ENCODE data around the gene USP7. TPM values are rescaled to one million over a fixed set of nuclear protein-coding genes. Genes with fewer than 3 reads are reported as not detected.

USP7 gene
- total RNA-seq, 4 donors from 2014 or later, result 58.8 to 94.3 (median 82.4) TPM

DNA sequence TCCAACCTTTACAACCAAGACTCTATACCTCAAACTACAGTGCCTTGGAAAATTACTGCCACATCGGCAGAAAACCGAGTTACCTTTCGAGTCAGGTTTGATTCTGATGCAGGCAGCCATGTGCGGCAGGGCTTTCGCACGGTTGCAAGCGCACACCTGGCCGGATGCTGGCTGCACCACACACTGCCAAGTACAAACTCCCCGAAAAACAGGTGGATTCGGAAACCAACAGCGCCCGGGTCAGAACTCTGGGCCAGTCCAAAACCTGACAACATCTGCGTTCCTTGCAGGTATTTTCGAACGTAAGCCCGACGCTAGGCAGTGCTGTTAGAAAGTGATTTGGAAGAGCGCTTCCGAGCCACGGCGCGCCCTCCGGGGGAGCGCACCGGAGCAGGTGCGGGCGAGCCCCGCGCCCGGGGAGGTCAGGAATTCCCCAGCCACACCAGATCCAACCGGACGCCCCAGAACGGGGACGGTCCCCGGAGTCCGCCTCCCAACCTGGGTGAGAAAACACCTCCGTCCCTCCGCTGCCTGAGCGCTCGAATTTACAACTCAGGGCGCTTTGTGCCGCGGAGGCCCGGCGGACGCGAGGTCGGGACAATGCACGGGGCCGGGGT is 1.2 kb downstream of the USP7 start:
- Histone ChIP-seq H3K4me1 (peaks cover 14 to 60% (median 43%) of the 10 kb centered on the region in 3 donors), H3K27ac (peak overlapping the region in 3 of 4 donors; percentile 79 to 92 (median 85)), H3K36me3 (no peaks in the 10 kb centered on the region), H3K4me3 (peak overlapping the region; percentile 66 to 90), H3K27me3 (no peaks in the 10 kb centered on the region), H3K9me3 (no peaks in the 10 kb centered on the region)
- WGBS, 2 donors (ENCODE audit: low coverage in 1 of 2), result 0% methylated on average over 3 to 4 of the region's 50 CpGs
- ATAC-seq, result no peak
- TF ChIP-seq POLR2A (IDR thresholded peaks at IDR 0.05) (no peak), POLR2AphosphoS5 (IDR thresholded peaks at IDR 0.05) (no peak), EP300 (IDR thresholded peaks at IDR 0.05) (no peak)
- TF ChIP-seq, protein P1, sequence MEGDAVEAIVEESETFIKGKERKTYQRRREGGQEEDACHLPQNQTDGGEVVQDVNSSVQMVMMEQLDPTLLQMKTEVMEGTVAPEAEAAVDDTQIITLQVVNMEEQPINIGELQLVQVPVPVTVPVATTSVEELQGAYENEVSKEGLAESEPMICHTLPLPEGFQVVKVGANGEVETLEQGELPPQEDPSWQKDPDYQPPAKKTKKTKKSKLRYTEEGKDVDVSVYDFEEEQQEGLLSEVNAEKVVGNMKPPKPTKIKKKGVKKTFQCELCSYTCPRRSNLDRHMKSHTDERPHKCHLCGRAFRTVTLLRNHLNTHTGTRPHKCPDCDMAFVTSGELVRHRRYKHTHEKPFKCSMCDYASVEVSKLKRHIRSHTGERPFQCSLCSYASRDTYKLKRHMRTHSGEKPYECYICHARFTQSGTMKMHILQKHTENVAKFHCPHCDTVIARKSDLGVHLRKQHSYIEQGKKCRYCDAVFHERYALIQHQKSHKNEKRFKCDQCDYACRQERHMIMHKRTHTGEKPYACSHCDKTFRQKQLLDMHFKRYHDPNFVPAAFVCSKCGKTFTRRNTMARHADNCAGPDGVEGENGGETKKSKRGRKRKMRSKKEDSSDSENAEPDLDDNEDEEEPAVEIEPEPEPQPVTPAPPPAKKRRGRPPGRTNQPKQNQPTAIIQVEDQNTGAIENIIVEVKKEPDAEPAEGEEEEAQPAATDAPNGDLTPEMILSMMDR (IDR thresholded peaks at IDR 0.05), result no peak

DNA sequence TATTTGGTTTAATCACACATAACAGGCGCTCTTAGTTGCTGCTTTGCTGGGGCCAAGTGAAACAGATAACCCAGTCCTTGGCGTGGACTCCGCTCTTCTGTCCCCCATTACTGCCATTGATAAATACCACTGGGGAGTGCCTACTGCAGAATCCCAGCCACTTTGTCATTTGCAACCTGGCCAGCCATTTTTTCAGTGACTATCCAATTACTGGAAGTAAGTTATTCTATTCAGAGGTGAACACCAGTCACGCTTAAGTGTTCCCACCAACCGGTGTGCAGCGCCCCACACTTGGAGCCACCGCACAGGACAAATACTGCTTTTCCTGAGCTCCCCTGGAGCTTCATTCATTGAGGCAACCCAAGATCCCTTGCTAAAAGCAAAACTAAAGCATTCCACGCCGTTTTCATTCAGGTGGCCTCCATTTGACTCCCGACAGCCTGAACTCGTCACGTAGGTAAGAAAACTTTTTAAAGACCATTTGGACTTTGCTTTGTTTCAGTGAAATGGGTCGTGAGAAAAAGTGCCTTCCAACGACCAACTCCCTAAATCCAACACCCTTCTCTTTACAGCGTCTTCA is 1.8 kb downstream of the USP7 start:
- no peaks in the 10 kb centered on the region for H3K27me3 ChIP-seq
- ATAC-seq, result no peak
- H3K9me3 ChIP-seq, result no peaks in the 10 kb centered on the region
- H3K27ac ChIP-seq, result peak overlapping the region in 2 of 4 donors; percentile 79 to 85
- H3K4me3 ChIP-seq, result peak overlapping the region; percentile 66 to 90
- 29 to 41% methylated on average over 12 to 14 of the region's 15 CpGs for WGBS, 2 donors (ENCODE audit: low coverage in 1 of 2)
- H3K36me3 ChIP-seq, result no peaks in the 10 kb centered on the region
- TF ChIP-seq POLR2A (IDR thresholded peaks at IDR 0.05) (no peak), EP300 (IDR thresholded peaks at IDR 0.05) (no peak), POLR2AphosphoS5 (IDR thresholded peaks at IDR 0.05) (no peak)
- TF ChIP-seq, protein P1 (IDR thresholded peaks at IDR 0.05), result no peak
- peaks cover 19 to 66% (median 49%) of the 10 kb centered on the region in 3 donors for H3K4me1 ChIP-seq

DNA sequence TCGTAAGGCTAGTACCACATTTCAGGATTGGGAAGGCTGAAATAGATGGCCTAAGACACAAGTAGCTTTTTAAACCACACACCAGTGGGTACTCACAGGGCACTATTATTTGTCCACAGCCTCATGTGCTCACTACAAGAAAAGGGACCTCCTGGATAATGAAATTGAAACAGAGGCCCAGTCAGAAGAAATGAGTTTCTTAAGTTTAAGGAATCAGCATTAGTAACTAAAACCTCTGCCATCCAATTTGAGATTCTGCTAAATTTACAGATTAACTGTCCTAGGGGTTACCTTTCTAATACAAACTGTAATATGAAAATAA is 3.0 kb downstream of the USP7 start:
- no peaks in the 10 kb centered on the region for H3K27me3 ChIP-seq
- WGBS, 2 donors (ENCODE audit: low coverage in 1 of 2), result 40% methylated on average over 1 of the region's 1 CpG; no CpG with 5 or more reads in 1 of the 2 donors
- no peak for ATAC-seq
- H3K36me3 ChIP-seq, result no peaks in the 10 kb centered on the region
- H3K4me1 ChIP-seq, result peaks cover 22 to 77% (median 61%) of the 10 kb centered on the region in 3 donors
- peak overlapping the region in 3 of 4 donors; percentile 44 to 61 (median 51) for H3K27ac ChIP-seq
- TF ChIP-seq, protein P1 (IDR thresholded peaks at IDR 0.05), result no peak
- TF ChIP-seq POLR2A (IDR thresholded peaks at IDR 0.05) (no peak), EP300 (IDR thresholded peaks at IDR 0.05) (no peak), POLR2AphosphoS5 (IDR thresholded peaks at IDR 0.05) (no peak)
- no peaks in the 10 kb centered on the region for H3K9me3 ChIP-seq
- H3K4me3 ChIP-seq, result peak overlapping the region in 1 of 2 donors; percentile 20

DNA sequence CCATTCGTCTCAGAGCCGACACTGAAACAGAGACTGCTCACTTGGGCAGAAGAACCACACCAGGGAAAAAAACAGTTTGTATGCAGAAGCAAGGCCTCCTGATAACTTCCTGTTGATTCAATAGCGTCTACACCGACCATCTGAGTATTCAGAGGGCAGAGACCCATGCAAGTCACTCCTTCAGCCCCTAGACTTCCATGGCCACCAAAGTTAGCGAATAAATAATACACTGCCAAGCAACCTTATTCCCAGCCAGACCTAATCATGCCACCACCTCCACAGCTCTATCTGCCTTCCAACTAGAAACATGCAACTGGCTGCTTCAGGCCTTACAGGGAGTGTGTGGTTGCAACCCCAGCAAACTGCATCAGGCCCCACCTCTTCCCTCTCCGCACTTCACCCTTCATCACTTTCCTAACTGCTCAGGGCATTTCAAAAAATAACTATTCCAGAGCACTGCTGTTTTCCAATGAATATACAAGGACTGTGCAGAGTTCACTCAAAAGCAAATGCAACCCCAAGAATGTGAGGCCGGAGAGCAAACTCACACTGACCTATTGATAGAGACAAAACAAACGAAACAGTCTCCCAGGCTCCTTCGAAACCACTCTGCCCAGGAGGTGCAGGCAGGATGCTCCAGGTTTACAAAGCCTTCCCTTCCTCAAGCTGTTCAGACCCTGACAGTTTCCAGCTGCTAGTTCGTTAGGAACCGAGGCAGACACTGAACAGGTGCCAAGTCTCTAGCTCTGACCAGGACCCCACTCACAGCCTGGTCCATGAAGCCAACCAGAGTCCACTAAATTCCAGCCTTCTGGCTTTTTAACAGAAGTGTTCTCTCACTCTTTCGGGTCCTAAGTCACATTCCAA is 3.6 kb downstream of the USP7 start:
- H3K36me3 ChIP-seq, result no peaks in the 10 kb centered on the region
- 10 to 18% methylated on average over 2 to 11 of the region's 12 CpGs for WGBS, 2 donors (ENCODE audit: low coverage in 1 of 2)
- peak overlapping the region in 1 of 2 donors; percentile 20 for H3K4me3 ChIP-seq
- TF ChIP-seq, protein P1 (IDR thresholded peaks at IDR 0.05), result no peak
- TF ChIP-seq EP300 (IDR thresholded peaks at IDR 0.05), result no peak
- no peak for TF ChIP-seq POLR2AphosphoS5 (IDR thresholded peaks at IDR 0.05)
- no peak for TF ChIP-seq POLR2A (IDR thresholded peaks at IDR 0.05)
- no peaks in the 10 kb centered on the region for H3K9me3 ChIP-seq
- peaks cover 22 to 83% (median 67%) of the 10 kb centered on the region in 3 donors for H3K4me1 ChIP-seq
- no peak for ATAC-seq
- H3K27ac ChIP-seq, result peak overlapping the region in 3 of 4 donors; percentile 44 to 61 (median 51)
- no peaks in the 10 kb centered on the region for H3K27me3 ChIP-seq

Data from gastroesophageal sphincter (tissue), 4 donors.